Measurements from ENCODE around the gene LDLRAD4.

Gene LDLRAD4

DNA sequence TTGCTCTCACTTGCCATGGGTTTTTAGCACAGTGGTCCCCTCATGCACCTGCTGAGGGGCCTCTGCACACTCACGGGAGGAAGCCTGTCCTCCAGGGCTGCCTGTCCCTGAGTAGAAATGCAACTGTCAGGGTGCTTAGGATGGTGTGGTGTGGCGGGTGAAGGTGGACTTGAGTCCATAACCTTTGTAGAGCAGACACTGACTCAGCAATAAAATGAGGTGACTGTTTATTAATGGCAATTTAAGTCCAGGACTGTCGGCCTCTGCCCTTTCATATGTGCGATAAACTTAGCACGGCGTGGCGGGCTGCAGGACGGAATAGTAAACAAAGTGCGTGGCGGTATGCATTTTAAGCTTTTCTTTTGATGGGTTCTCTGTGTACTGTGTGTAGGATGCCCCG, 188.2 kb downstream of the LDLRAD4 start:
- Histone ChIP-seq H3K4me3 (ENCODE audit: low read length) (no peak overlapping the region), H3K9ac (ENCODE audit: low read depth, low read length) (no peak overlapping the region), H3K27me3 (ENCODE audit: insufficient read depth, low read length) (no peaks in the 10 kb centered on the region), H3K27ac (ENCODE audit: low read length) (no peak overlapping the region), H3K9me3 (ENCODE audit: insufficient read depth, low read depth, low read length) (no peaks in the 10 kb centered on the region), H3K4me1 (ENCODE audit: insufficient read depth, low read length) (no peaks in the 10 kb centered on the region), H3K36me3 (ENCODE audit: insufficient read depth, low read depth, low read length) (no peaks in the 10 kb centered on the region)

DNA sequence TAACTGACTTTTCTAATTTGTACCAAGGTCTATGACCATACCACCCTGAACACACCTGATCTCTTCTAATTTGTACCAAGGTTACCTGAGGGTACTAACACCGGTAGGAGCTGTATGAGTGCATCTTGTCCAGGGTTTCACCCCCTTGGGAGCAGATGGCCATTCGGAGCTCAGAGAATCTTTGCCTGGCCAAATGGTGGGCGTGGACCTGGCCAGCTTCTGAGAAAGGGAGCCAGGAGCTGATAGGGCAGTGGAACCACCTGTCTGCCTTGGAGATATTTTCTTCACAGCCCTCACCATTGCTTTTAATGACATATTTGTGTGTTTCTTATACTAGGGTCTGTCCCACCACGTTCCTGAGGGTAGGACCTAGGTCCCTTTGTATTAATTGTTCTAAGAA, 188.9 kb downstream of the LDLRAD4 start:
- no peak overlapping the region for H3K27ac ChIP-seq (ENCODE audit: low read length)
- no peaks in the 10 kb centered on the region for H3K36me3 ChIP-seq (ENCODE audit: insufficient read depth, low read depth, low read length)
- no peak overlapping the region for H3K4me3 ChIP-seq (ENCODE audit: low read length)
- H3K9me3 ChIP-seq (ENCODE audit: insufficient read depth, low read depth, low read length): no peaks in the 10 kb centered on the region
- no peaks in the 10 kb centered on the region for H3K4me1 ChIP-seq (ENCODE audit: insufficient read depth, low read length)
- no peak overlapping the region for H3K9ac ChIP-seq (ENCODE audit: low read depth, low read length)
- H3K27me3 ChIP-seq (ENCODE audit: insufficient read depth, low read length): no peaks in the 10 kb centered on the region

GRCh38 chr18:13409026-13409425, 190.5 kb downstream of the LDLRAD4 start:
- no peaks in the 10 kb centered on the region for H3K27me3 ChIP-seq (ENCODE audit: insufficient read depth, low read length)
- no peaks in the 10 kb centered on the region for H3K9me3 ChIP-seq (ENCODE audit: insufficient read depth, low read depth, low read length)
- H3K4me3 ChIP-seq (ENCODE audit: low read length): no peak overlapping the region
- no peaks in the 10 kb centered on the region for H3K36me3 ChIP-seq (ENCODE audit: insufficient read depth, low read depth, low read length)
- no peak overlapping the region for H3K27ac ChIP-seq (ENCODE audit: low read length)
- no peaks in the 10 kb centered on the region for H3K4me1 ChIP-seq (ENCODE audit: insufficient read depth, low read length)
- H3K9ac ChIP-seq (ENCODE audit: low read depth, low read length): no peak overlapping the region

DNA sequence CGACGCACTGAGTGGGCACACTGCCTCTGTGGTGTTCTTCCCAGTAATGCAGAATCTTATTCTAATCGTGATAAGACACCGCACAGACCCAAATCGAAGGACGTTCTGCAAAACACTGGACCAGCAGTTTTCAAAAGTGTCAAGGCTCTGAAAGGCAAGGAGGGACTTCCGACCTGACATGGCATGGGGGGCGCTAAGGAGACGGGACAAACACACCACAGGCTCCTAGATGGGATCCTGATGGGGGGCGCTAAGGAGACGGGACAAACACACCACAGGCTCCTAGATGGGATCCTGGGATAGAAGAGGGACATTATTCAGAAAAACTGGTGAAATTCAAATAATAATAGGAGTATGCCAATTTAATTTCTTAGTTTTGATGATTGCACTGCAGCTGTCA, 191.4 kb downstream of the LDLRAD4 start:
- Histone ChIP-seq H3K4me3 (ENCODE audit: low read length) (no peak overlapping the region), H3K36me3 (ENCODE audit: insufficient read depth, low read depth, low read length) (no peaks in the 10 kb centered on the region), H3K9me3 (ENCODE audit: insufficient read depth, low read depth, low read length) (no peaks in the 10 kb centered on the region), H3K27ac (ENCODE audit: low read length) (no peak overlapping the region), H3K4me1 (ENCODE audit: insufficient read depth, low read length) (peaks cover 7% of the 10 kb centered on the region), H3K27me3 (ENCODE audit: insufficient read depth, low read length) (no peaks in the 10 kb centered on the region), H3K9ac (ENCODE audit: low read depth, low read length) (no peak overlapping the region)

GRCh38 chr18:13410471-13410870, 191.9 kb downstream of the LDLRAD4 start:
- Histone ChIP-seq H3K4me1 (ENCODE audit: insufficient read depth, low read length) (peaks cover 8% of the 10 kb centered on the region), H3K27me3 (ENCODE audit: insufficient read depth, low read length) (no peaks in the 10 kb centered on the region), H3K4me3 (ENCODE audit: low read length) (no peak overlapping the region), H3K36me3 (ENCODE audit: insufficient read depth, low read depth, low read length) (no peaks in the 10 kb centered on the region), H3K27ac (ENCODE audit: low read length) (no peak overlapping the region), H3K9ac (ENCODE audit: low read depth, low read length) (no peak overlapping the region), H3K9me3 (ENCODE audit: insufficient read depth, low read depth, low read length) (no peaks in the 10 kb centered on the region)

- peaks cover 8% of the 10 kb centered on the region for H3K4me1 ChIP-seq (ENCODE audit: insufficient read depth, low read length)
- no peaks in the 10 kb centered on the region for H3K27me3 ChIP-seq (ENCODE audit: insufficient read depth, low read length)
- H3K27ac ChIP-seq (ENCODE audit: low read length): no peak overlapping the region
- no peak overlapping the region for H3K4me3 ChIP-seq (ENCODE audit: low read length)
- no peak overlapping the region for H3K9ac ChIP-seq (ENCODE audit: low read depth, low read length)
- H3K9me3 ChIP-seq (ENCODE audit: insufficient read depth, low read depth, low read length): no peaks in the 10 kb centered on the region
- no peaks in the 10 kb centered on the region for H3K36me3 ChIP-seq (ENCODE audit: insufficient read depth, low read depth, low read length)
Measured at GRCh38 chr18:13412017-13412416, 193.5 kb downstream of the LDLRAD4 start.

DNA sequence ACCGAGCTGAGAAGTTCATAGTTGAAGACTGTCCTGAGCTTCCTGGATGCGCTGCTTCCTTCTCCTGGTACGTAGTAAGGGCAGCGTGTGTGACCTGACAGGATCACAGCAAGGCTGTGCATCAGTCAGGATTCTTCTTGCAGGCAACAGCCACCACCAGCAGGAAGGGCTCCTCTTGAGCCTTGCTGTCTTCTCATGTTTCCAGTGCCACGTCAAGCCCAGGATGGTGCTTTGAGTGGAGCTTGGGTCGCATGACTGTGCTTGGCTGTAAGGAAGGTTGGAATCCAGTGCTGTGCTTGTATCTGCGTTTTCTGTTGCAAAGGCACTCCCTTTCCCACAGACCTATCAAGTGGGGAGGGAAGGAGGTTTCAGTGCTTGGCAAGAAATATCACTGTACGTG, 194.3 kb downstream of the LDLRAD4 start:
- Histone ChIP-seq H3K4me3 (ENCODE audit: low read length) (no peak overlapping the region), H3K27me3 (ENCODE audit: insufficient read depth, low read length) (no peaks in the 10 kb centered on the region), H3K9me3 (ENCODE audit: insufficient read depth, low read depth, low read length) (no peaks in the 10 kb centered on the region), H3K4me1 (ENCODE audit: insufficient read depth, low read length) (peaks cover 8% of the 10 kb centered on the region), H3K9ac (ENCODE audit: low read depth, low read length) (no peak overlapping the region), H3K36me3 (ENCODE audit: insufficient read depth, low read depth, low read length) (no peaks in the 10 kb centered on the region), H3K27ac (ENCODE audit: low read length) (no peak overlapping the region)

- Histone ChIP-seq H3K27me3 (ENCODE audit: insufficient read depth, low read length) (no peaks in the 10 kb centered on the region), H3K4me3 (ENCODE audit: low read length) (no peak overlapping the region), H3K36me3 (ENCODE audit: insufficient read depth, low read depth, low read length) (no peaks in the 10 kb centered on the region)
Measured at GRCh38 chr18:13414102-13414501, 195.5 kb downstream of the LDLRAD4 start.

GRCh38 chr18:13414521-13414920, 196.0 kb downstream of the LDLRAD4 start:
- no peaks in the 10 kb centered on the region for H3K9me3 ChIP-seq (ENCODE audit: insufficient read depth, low read depth, low read length)
- H3K27ac ChIP-seq (ENCODE audit: low read length): no peak overlapping the region
- H3K4me1 ChIP-seq (ENCODE audit: insufficient read depth, low read length): peaks cover 8% of the 10 kb centered on the region
- H3K27me3 ChIP-seq (ENCODE audit: insufficient read depth, low read length): no peaks in the 10 kb centered on the region
- no peak overlapping the region for H3K9ac ChIP-seq (ENCODE audit: low read depth, low read length)
- H3K4me3 ChIP-seq (ENCODE audit: low read length): no peak overlapping the region
- no peaks in the 10 kb centered on the region for H3K36me3 ChIP-seq (ENCODE audit: insufficient read depth, low read depth, low read length)

More at GRCh38 chr18:13414102-13414501, 195.5 kb downstream of the LDLRAD4 start:
- H3K27ac ChIP-seq (ENCODE audit: low read length): no peak overlapping the region
- H3K4me1 ChIP-seq (ENCODE audit: insufficient read depth, low read length): peaks cover 8% of the 10 kb centered on the region
- H3K9me3 ChIP-seq (ENCODE audit: insufficient read depth, low read depth, low read length): no peaks in the 10 kb centered on the region
- no peak overlapping the region for H3K9ac ChIP-seq (ENCODE audit: low read depth, low read length)

DNA sequence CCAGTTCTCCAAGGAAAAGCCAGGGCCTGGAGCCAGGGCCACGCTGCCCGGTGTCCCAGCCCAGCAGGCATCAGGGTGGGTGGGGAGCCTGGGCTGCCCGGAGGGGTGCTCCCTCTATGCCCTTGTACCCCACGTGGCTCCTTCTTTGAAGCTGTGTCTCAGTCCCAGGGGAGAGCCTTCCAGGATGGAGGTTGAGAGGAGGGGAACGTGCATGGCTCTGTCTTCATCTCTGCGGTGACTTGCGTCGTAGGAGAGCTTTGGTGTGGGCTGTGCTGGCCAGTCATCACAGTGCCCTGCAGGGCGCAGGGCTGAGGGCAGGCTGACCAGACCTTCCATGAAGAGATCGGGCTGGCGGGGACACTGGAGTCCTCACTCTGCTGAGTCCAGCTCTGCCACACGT, 197.2 kb downstream of the LDLRAD4 start:
- Histone ChIP-seq H3K9ac (ENCODE audit: low read depth, low read length) (no peak overlapping the region), H3K27ac (ENCODE audit: low read length) (no peak overlapping the region), H3K27me3 (ENCODE audit: insufficient read depth, low read length) (no peaks in the 10 kb centered on the region), H3K4me1 (ENCODE audit: insufficient read depth, low read length) (peaks cover 8% of the 10 kb centered on the region), H3K9me3 (ENCODE audit: insufficient read depth, low read depth, low read length) (no peaks in the 10 kb centered on the region), H3K4me3 (ENCODE audit: low read length) (no peak overlapping the region), H3K36me3 (ENCODE audit: insufficient read depth, low read depth, low read length) (no peaks in the 10 kb centered on the region)

DNA sequence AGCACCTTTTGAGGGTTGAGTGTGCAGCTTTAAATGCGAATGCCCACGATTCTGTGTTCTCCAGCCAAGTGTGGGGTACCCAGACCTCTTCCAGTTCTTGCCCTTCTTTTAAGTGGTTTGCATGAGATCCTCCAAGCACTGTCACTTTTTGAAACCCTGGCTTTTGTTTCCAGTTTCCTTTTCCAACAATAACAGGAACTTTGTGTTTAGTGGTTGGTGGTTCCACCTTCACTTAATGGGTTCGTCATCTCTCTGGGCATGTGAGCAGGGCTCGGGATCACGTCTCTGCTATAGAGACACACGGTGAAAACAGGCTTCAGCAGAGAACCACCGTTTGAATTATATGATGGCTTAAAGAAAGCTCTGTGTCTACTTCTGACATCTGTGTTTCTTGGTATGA, 197.6 kb downstream of the LDLRAD4 start:
- Histone ChIP-seq H3K4me3 (ENCODE audit: low read length) (no peak overlapping the region), H3K36me3 (ENCODE audit: insufficient read depth, low read depth, low read length) (no peaks in the 10 kb centered on the region), H3K9ac (ENCODE audit: low read depth, low read length) (no peak overlapping the region), H3K27ac (ENCODE audit: low read length) (no peak overlapping the region), H3K9me3 (ENCODE audit: insufficient read depth, low read depth, low read length) (no peaks in the 10 kb centered on the region), H3K27me3 (ENCODE audit: insufficient read depth, low read length) (no peaks in the 10 kb centered on the region), H3K4me1 (ENCODE audit: insufficient read depth, low read length) (peaks cover 8% of the 10 kb centered on the region)

DNA sequence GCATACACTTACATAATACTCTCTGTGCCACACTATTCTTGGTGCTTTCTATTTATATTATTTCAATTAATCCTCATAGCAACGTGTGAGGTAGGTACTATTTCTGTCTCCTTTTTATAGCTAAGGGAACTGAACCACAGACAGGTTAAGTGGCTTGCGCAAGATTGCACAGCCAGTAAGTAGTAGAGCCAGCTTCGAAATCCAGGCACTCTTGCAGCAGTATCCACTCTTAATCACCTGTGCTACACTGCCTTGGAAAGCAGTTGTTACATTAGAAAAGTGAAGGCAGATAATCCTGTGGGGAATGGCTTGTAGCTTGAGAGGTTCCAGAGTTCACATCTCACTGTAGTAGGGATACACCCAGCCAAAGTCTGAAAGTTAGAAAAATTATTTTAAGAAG, 198.3 kb downstream of the LDLRAD4 start:
- Histone ChIP-seq H3K9me3 (ENCODE audit: insufficient read depth, low read depth, low read length) (no peaks in the 10 kb centered on the region), H3K4me1 (ENCODE audit: insufficient read depth, low read length) (peaks cover 8% of the 10 kb centered on the region), H3K4me3 (ENCODE audit: low read length) (no peak overlapping the region), H3K9ac (ENCODE audit: low read depth, low read length) (no peak overlapping the region), H3K27me3 (ENCODE audit: insufficient read depth, low read length) (no peaks in the 10 kb centered on the region), H3K36me3 (ENCODE audit: insufficient read depth, low read depth, low read length) (no peaks in the 10 kb centered on the region), H3K27ac (ENCODE audit: low read length) (no peak overlapping the region)

Measured in iPS-20b (cell line).